Endothelial cell of hepatic sinusoid (primary cell): Measurements from ENCODE around the gene BRDT.

Source experiments
- in situ Hi-C: cut with HindIII; loops from 2 replicates; pipeline ENCODE4 v1.10.0; 2017; ENCODE audit warnings: low sequenced_read_pairs

Gene BRDT

DNA sequence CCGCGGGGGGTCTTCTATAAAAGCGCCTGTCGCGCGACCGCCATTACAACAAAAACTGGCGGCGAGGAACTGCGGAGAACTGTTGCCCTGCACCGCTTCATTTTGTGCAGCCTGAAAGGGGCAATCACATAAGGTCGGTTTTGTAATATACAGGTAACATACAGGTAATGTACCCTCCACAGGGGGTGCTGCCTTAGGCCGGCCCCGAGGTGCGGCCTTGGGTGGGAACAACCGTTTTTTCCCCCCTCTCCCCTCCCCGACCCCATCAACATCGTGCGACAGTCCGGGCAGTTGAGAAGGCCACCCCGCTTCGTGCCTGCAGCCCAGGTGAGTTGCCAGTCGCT is at the start of gene BRDT:
BRDT (plus strand) TSS at position 46 of the 344 bp plus-strand sequence. CDS start 13,354 bp downstream, outside the sequence.
- in situ Hi-C loops, result loop anchor here (25.0 kb wide), 1 partner anchor 437 kb away; the partner anchor contains the start of gene CDC7

DNA sequence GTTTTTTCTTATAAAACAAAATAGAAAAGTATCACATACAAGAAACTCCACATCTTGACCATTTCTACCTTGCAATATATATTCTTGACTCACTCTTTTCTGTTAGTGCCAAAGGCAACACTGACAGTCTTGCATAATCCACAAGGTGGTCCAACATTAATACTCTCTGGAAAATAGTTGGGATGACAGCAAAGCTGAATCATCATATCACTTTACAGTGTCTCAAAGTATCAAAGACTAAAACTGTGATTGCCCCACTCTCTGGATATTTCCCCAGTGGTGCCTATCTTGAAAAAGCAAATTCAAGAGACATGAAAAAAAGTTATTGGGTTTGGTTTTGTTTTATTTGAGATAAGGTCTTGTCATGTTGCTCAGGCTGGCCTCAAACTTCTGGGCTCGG is 48.6 kb upstream of the BRDT start:
- in situ Hi-C loops, result no loop called here

- in situ Hi-C loops, result no loop called here
Measured at GRCh38 chr1:91901231-91901630, 48.0 kb upstream of the BRDT start.

- in situ Hi-C loops, result no loop called here
Measured at GRCh38 chr1:91912266-91912665, 36.9 kb upstream of the BRDT start.

DNA sequence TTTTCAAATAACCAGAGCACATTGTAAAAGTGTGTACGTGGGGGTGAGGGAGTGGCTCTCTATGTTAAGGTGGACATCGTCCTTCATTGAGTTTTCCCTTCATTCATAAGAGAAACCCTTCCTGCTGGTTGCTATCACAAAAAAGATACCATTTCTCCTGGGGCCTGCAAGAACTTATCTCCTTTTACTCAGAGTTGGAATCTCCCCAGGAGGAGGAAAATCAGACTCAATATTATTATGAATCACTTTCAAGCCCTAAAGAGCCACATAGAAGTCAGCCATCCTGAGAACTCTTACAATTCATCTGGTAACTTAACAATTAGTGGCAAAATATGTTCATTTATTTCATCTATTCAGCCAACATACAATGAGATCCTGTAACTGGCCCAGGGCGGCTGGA is 36.2 kb upstream of the BRDT start:
- in situ Hi-C loops, result no loop called here

DNA sequence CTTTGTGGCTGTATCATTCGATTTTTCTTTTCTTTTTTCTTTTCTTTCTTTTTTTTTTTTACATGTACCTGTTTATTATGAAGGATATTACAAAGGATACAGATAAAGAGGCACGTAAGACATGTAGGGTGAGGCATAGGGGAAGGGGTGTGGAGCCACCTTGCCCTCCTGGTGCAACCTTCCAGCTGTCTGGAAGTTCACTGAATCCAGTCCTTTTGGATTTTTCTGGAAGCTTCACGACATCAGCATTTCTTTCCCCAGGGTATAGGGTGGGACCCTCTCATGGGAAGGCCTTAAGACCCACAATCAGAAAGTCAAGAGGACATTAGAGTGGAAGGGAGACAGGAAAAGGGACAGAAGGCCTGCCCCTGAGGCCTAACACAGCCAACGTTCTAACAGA is 33.2 kb upstream of the BRDT start:
- in situ Hi-C loops, result no loop called here

DNA sequence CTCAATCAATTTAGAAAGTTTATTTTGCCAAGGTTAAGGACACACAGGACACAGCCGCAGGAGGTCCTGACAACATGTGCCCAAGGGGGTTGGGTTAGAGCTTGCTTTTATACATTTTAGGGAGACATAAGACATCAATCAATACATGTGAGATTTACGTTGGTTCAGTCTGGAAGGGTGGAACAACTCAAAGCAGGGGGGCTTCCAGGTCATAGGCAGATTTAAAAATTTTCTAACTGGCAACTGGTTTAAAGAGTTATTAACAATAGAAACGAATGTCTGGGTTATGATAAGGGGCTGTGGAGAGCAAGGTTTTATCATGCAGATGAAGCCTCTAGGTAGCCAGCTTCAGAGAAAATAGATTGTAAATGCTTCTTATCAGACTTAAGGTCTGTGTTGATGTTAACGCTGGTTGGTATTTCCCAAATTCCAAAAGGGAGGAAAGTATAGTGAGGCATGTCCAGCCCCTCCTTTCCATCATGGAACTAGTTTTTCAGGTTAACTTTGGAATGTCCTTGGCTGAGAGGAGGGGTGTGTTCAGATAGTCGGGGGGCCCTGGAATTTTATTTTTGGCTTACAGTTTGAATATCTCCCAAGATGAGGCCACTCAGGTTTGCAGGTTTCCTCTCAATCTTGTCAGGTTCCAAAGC is 32.3 kb upstream of the BRDT start:
- in situ Hi-C loops, result no loop called here

GRCh38 chr1:91919962-91920361 is 29.2 kb upstream of the BRDT start:
- in situ Hi-C loops, result no loop called here

DNA sequence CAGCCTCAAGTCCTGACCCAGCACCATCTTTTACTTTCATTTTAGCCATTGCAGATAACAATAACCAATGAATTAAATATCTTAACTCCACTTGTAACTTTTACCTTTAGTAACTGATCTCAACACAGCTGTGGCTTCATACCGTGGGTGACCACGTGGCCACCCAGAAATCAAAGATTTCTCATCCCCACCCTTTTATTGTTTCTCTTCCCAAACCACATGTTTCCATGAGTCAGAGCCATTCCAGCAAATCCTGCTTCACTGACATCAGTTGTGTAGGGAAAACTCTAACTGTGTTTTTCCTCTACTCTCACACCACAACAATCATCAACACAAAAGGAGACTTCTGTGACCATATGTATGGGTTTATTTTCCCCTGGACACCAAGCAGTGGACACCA is 25.1 kb upstream of the BRDT start:
- in situ Hi-C loops, result no loop called here

GRCh38 chr1:91925644-91926435 is 23.4 kb upstream of the BRDT start:
- in situ Hi-C loops, result loop anchor here (25.0 kb wide), 1 partner anchor 414 kb away; the partner anchor contains the start of gene CDC7

DNA sequence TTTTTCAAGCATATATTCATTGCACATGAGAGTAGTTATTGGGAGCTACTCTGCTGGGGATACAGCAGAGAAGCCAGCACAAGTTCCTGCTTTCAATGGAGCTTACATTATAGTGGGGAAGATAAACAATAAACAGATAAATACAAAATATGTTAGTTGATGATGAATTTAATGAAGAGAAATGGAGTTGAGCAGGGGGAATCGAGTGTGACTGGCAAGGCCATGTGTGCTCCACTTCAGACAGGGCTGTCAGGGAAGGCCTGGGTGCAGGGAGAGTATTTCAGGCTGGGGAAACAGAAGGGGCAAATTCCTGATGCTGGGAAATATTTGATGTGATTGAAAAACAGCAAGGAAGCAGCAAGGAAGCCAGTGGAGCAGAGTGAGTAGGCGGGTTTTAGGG is 21.2 kb upstream of the BRDT start:
- in situ Hi-C loops, result loop anchor here (25.0 kb wide), 1 partner anchor 416 kb away; the partner anchor contains the start of gene CDC7

DNA sequence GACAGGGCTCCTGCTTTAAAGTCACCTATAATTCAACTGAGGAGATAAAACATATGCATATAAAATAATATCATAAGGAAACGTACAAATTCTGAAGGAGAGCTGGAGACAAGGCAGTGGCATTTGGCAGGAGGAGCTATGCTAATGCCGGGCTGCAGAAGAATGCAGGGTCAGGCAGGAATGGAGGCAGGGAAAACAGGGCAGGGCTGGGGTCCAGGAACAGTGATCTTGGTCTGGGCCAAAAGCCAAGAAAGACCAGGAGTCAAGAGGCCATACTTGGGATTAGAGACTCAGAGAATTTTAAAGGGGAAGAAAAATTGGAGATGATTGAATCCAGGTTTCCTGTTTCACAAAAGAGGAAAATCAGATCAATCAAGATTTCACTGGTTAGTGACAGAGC is 20.0 kb upstream of the BRDT start:
- in situ Hi-C loops, result loop anchor here (25.0 kb wide), 1 partner anchor 417 kb away; the partner anchor contains the start of gene CDC7

DNA sequence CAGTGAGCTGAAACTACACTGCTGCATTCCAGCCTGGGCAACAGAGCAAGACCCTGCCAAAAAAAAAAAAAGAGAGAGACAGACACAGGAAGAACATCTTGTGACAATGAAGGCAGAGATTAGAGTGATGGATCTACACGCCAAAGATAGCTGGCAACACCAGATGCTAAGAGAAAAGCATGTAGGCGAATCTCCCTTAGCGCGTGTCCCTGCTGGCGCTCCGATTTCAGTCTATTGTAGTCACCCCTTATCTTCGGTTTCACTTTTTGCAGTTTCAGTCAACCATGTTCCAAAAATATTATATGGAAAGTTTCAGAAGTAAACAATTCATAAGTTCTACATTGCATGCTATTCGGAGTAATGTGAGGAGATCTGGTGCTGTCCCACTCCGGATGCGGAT is 11.6 kb upstream of the BRDT start:
- in situ Hi-C loops, result loop anchor here (25.0 kb wide), 1 partner anchor 425 kb away; the partner anchor contains the start of gene CDC7

- in situ Hi-C loops, result loop anchor here (25.0 kb wide), 1 partner anchor 428 kb away; the partner anchor contains the start of gene CDC7
Measured at GRCh38 chr1:91940496-91940895, 8.7 kb upstream of the BRDT start.

GRCh38 chr1:91944087-91944486 is 5.1 kb upstream of the BRDT start:
- in situ Hi-C loops, result loop anchor here (25.0 kb wide), 1 partner anchor 432 kb away; the partner anchor contains the start of gene CDC7

DNA sequence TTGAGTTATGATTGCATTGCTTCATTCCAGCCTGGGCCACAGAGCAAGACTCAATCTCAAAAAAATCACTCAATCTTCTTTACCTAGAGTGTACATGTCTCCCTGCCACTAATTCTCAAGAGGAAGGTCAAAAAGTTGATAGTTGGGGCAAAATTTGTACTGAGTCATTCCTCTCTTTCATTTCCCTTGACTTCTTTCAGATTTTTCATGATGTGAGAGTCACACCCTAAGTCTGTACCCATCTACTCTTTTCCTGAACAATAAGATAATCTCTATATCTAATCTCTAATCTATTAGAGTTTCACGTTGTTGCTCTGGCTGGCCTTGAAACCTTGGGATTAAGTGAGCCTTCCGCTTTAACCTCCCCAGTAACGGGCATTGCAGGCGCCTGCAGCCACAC is 1.1 kb upstream of the BRDT start:
- in situ Hi-C loops, result loop anchor here (25.0 kb wide), 1 partner anchor 436 kb away; the partner anchor contains the start of gene CDC7

- in situ Hi-C loops, result loop anchor here (25.0 kb wide), 1 partner anchor 436 kb away; the partner anchor contains the start of gene CDC7
Measured at GRCh38 chr1:91948501-91949355, 473 bp upstream of the BRDT start.

GRCh38 chr1:91952187-91952586 is 3.0 kb downstream of the BRDT start:
- in situ Hi-C loops, result no loop called here

DNA sequence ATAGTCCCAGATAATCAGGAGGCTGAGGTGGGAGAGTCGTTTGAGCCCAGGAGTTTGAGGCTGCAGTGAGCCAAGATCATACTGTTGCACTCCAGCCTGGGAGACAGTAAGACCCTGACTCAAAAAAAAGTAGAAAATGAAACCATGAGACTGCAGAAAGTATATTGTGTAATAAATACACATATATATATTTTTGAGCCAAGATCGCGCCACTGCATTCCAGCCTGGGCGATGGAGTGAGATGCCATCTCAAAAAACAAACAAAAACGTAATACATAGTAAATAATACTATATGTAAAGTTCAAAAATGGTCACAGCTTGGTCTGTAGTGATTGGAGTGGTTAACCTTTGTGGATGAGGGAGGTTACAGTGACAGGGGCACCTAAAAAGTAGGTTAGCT is 9.7 kb downstream of the BRDT start:
- in situ Hi-C loops, result no loop called here

GRCh38 chr1:91968334-91968733 is 19.1 kb downstream of the BRDT start:
- in situ Hi-C loops, result no loop called here

GRCh38 chr1:91979383-91979782 is 30.2 kb downstream of the BRDT start:
- in situ Hi-C loops, result loop anchor here (25.0 kb wide), 2 partner anchors 283 to 633 kb away; no protein-coding TSS in a partner anchor
